CD4-positive, alpha-beta memory T cell (primary cell): ENCODE results near the gene SP9. TPM values are rescaled to one million over a fixed set of nuclear protein-coding genes. Genes with fewer than 3 reads are reported as not detected.

ENCODE experiments used
- CTCF ChIA-PET: fragments of 350-600 bp; sonication (Branson Sonifier 250); formaldehyde crosslinking; loops from one replicate; lab custom pipeline; 2021; ENCODE audit warnings: inconsistent platforms; ENCODE audit not compliant: partially characterized antibody; lab: Charles Lee
- POLR2A ChIA-PET: fragments of 350-600 bp; sonication (Branson Sonifier 250); formaldehyde crosslinking; loops from one replicate; lab custom pipeline; 2021; ENCODE audit not compliant: partially characterized antibody; lab: Charles Lee
- DNase-seq, 5 donors: peaks; one replicate each; pipeline versions ENCODE4 v3.0.0 to v3.0.0-alpha.2; 2020 to 2022; ENCODE audit warnings: mixed read lengths in 1 of 5
- H3K27ac ChIP-seq: one replicate; pipeline ENCODE4 v1.7.0; 2013; ENCODE audit warnings: low read depth, low read length
- H3K27me3 ChIP-seq: 2 replicates; pipeline ENCODE4 v1.7.0; 2013; ENCODE audit warnings: mild to moderate bottlenecking, low read length, moderate library complexity; ENCODE audit not compliant: insufficient read depth
- H3K36me3 ChIP-seq: 2 replicates; pipeline ENCODE4 v1.7.0; 2013; ENCODE audit warnings: mild to moderate bottlenecking, low read length, moderate library complexity; ENCODE audit not compliant: insufficient read depth
- H3K4me1 ChIP-seq: 2 replicates; pipeline ENCODE4 v1.7.0; 2013; ENCODE audit warnings: mild to moderate bottlenecking, low read length, moderate library complexity; ENCODE audit not compliant: insufficient read depth
- H3K4me3 ChIP-seq, 2 donors: one replicate each; pipeline ENCODE4 v1.7.0; 2013; ENCODE audit warnings: low read length in 2 of 2, mild to moderate bottlenecking in 1 of 2
- H3K9me3 ChIP-seq, 2 donors: one replicate each; pipeline ENCODE4 v1.7.0; 2013; ENCODE audit warnings: low read length in 2 of 2, control low read depth in 1 of 2; ENCODE audit not compliant: control insufficient read depth in 1 of 2
- H3K27ac Mint-ChIP-seq, 7 donors: one replicate each; pipeline ENCODE4 v1.8.0; 2020 to 2021; ENCODE audit warnings: mixed read lengths in 7 of 7, mild to moderate bottlenecking in 6 of 7, inconsistent platforms in 3 of 7, moderate library complexity in 3 of 7
- H3K27me3 Mint-ChIP-seq, 2 donors: one replicate each; pipeline ENCODE4 v1.8.0; 2020 to 2021; ENCODE audit warnings: mixed read lengths in 2 of 2
- H3K36me3 Mint-ChIP-seq, 2 donors: one replicate each; pipeline ENCODE4 v1.8.0; 2020 to 2021; ENCODE audit warnings: mixed read lengths in 2 of 2, inconsistent platforms in 1 of 2, mild to moderate bottlenecking in 1 of 2
- H3K4me1 Mint-ChIP-seq, 4 donors: one replicate each; pipeline ENCODE4 v1.8.0; 2020 to 2021; ENCODE audit warnings: mixed read lengths in 4 of 4, mild to moderate bottlenecking in 1 of 4
- H3K4me3 Mint-ChIP-seq, 8 donors: one replicate each; pipeline ENCODE4 v1.8.0; 2020 to 2021; ENCODE audit warnings: mixed read lengths in 8 of 8, mild to moderate bottlenecking in 7 of 8, moderate library complexity in 6 of 8, inconsistent platforms in 3 of 8
- H3K9me3 Mint-ChIP-seq, 8 donors: one replicate each; pipeline ENCODE4 v1.8.0; 2020 to 2021; ENCODE audit warnings: mixed read lengths in 8 of 8, mild to moderate bottlenecking in 5 of 8, inconsistent platforms in 3 of 8, moderate library complexity in 1 of 8
- intact Hi-C: fragments of 100-400 bp; cut with micrococcal nuclease; formaldehyde crosslinking; loops from one replicate; pipeline ENCODE4 v1.15.1; 2023
- polyA plus RNA-seq, 2 donors: library from polyadenylated mRNA; unstranded; fragments of 300-500 nt; fragmentation: Illumina TruSeq; gene quantifications; one replicate each; pipeline ENCODE4 v1.2.3, GENCODE V29; 2021
- total RNA-seq, 2 experiments: library from RNA; stranded (reverse); gene quantifications; one replicate each; pipeline ENCODE4 v1.2.3, GENCODE V29; 2021

Gene SP9
- total and polyA plus RNA-seq, 4 experiments from 2014 or later, result not detected

- Mint-ChIP-seq H3K27ac (no peak overlapping the region), H3K4me1 (peaks cover 16 to 40% (median 25%) of the 10 kb centered on the region in 4 donors), H3K27me3 (peaks cover 50 to 67% of the 10 kb centered on the region in 2 donors), H3K9me3 (peaks cover 0 to 13% (median 3%) of the 10 kb centered on the region in 8 donors), H3K36me3 (peaks cover 0 to 1% of the 10 kb centered on the region in 2 donors), H3K4me3 (no peak overlapping the region)
- Histone ChIP-seq H3K27ac (no peak overlapping the region), H3K4me1 (peaks cover 27% of the 10 kb centered on the region), H3K27me3 (peaks cover 39% of the 10 kb centered on the region), H3K36me3 (no peaks in the 10 kb centered on the region), H3K9me3 (no peaks in the 10 kb centered on the region), H3K4me3 (no peak overlapping the region)
- DNase-seq, result no peak
- ChIA-PET CTCF (interaction anchor here (0.9 to 4.0 kb wide), 4 partner anchors 17 to 922 kb away, joined by 3 to 24 read pairs (median 3); no protein-coding TSS in a partner anchor), POLR2A (interaction anchor here (3.0 kb wide), 1 partner anchor 11 kb away, joined by 22 read pairs; the partner anchor contains the start of gene SP9)
- intact Hi-C loops, result no loop called here
These were observed 10.2 kb upstream of the SP9 start for GRCh38 chr2:174324530-174324929.

DNA sequence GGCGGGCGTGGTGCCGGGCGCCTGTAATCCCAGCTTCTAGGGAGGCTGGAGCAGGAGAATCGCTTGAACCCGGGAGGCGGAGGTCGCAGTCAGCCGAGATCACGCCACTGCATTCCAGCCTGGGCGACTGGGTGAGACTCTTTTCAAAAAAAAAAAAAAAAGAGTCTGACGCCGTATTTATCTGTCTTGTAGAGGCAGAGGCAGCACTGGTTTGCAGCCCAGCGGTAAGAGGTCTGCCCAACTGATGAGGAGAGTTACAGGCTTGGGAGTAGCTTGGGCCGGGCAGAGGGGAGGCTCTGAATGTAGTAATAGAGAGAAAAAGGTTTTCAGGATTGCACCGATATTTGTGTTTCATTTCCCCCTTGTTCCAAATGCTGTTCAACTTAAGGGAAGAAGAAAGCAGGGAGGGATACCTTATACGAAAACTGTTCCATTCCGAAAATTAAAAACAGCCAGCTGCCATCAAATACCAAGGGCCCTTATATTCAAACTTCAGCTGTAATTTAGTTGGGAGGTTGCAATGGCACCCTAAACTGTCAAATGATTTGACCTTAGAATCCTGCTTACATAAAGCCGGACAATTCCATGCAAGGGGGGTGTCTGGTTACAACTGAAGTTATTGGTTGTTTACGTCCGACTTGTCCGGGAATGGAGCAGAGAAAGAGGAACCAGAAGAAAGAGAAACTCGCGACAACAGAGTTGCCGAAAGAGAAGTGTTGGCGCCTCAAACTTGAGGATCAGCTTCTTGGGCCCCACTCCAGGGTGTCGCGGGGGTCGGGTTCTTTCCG is 9.2 kb upstream of the SP9 start:
- ChIA-PET CTCF (interaction anchor here (0.9 to 4.0 kb wide), 6 partner anchors 13 to 923 kb away, joined by 3 to 24 read pairs (median 3); no protein-coding TSS in a partner anchor), POLR2A (interaction anchor here (3.0 kb wide), 1 partner anchor 10 kb away, joined by 22 read pairs; the partner anchor contains the start of gene SP9)
- Histone ChIP-seq H3K36me3 (no peaks in the 10 kb centered on the region), H3K4me3 (no peak overlapping the region), H3K4me1 (peaks cover 27% of the 10 kb centered on the region), H3K27me3 (peaks cover 49% of the 10 kb centered on the region), H3K27ac (no peak overlapping the region), H3K9me3 (no peaks in the 10 kb centered on the region)
- intact Hi-C loops, result no loop called here
- Mint-ChIP-seq H3K4me3 (peak overlapping the region; percentile 64 to 87 (median 70)), H3K27me3 (peaks cover 58 to 73% of the 10 kb centered on the region in 2 donors), H3K4me1 (peaks cover 16 to 40% (median 25%) of the 10 kb centered on the region in 4 donors), H3K9me3 (peaks cover 0 to 14% (median 4%) of the 10 kb centered on the region in 8 donors), H3K36me3 (peaks cover 0 to 1% of the 10 kb centered on the region in 2 donors), H3K27ac (peak overlapping the region in 2 of 7 donors; percentile 36 to 42)
- no peak for DNase-seq

GRCh38 chr2:174326161-174327020 is 8.4 kb upstream of the SP9 start:
- DNase-seq, result peak in 1 of 5 donors; percentile 24
- Mint-ChIP-seq H3K27me3 (peaks cover 61 to 75% of the 10 kb centered on the region in 2 donors), H3K4me1 (peaks cover 16 to 43% (median 25%) of the 10 kb centered on the region in 4 donors), H3K9me3 (peaks cover 0 to 14% (median 7%) of the 10 kb centered on the region in 8 donors), H3K27ac (peak overlapping the region in 2 of 7 donors; percentile 68 to 74), H3K4me3 (peak overlapping the region; percentile 70 to 87 (median 76)), H3K36me3 (peaks cover 0 to 1% of the 10 kb centered on the region in 2 donors)
- peaks cover 27% of the 10 kb centered on the region for H3K4me1 ChIP-seq
- CTCF ChIA-PET, result interaction anchor here (1.0 to 4.0 kb wide), 4 partner anchors 12 to 76 kb away, joined by 3 to 24 read pairs (median 3); no protein-coding TSS in a partner anchor
- H3K9me3 ChIP-seq, result no peaks in the 10 kb centered on the region
- H3K27ac ChIP-seq, result no peak overlapping the region
- POLR2A ChIA-PET, result interaction anchor here (0.6 to 3.0 kb wide), 2 partner anchors 9 to 15 kb away, joined by 3 to 22 read pairs; partner anchors contain the start of gene SP9
- H3K4me3 ChIP-seq, result peak overlapping the region; percentile 26 to 52
- H3K27me3 ChIP-seq, result peaks cover 57% of the 10 kb centered on the region
- no peaks in the 10 kb centered on the region for H3K36me3 ChIP-seq
- intact Hi-C loops, result no loop called here

GRCh38 chr2:174327021-174327840 is 7.5 kb upstream of the SP9 start:
- Histone ChIP-seq H3K4me1 (peaks cover 28% of the 10 kb centered on the region), H3K9me3 (no peaks in the 10 kb centered on the region), H3K4me3 (peak overlapping the region in 1 of 2 donors; percentile 52), H3K27me3 (peaks cover 66% of the 10 kb centered on the region), H3K36me3 (no peaks in the 10 kb centered on the region), H3K27ac (no peak overlapping the region)
- Mint-ChIP-seq H3K4me3 (peak overlapping the region; percentile 38 to 87 (median 76)), H3K4me1 (peaks cover 16 to 51% (median 26%) of the 10 kb centered on the region in 4 donors), H3K9me3 (peaks cover 0 to 18% (median 9%) of the 10 kb centered on the region in 8 donors), H3K36me3 (peaks cover 0 to 1% of the 10 kb centered on the region in 2 donors), H3K27me3 (peaks cover 66 to 77% of the 10 kb centered on the region in 2 donors), H3K27ac (peak overlapping the region in 2 of 7 donors; percentile 68 to 74)
- CTCF ChIA-PET, result interaction anchor here (4.0 kb wide), 1 partner anchor 14 kb away, joined by 24 read pairs; no protein-coding TSS in a partner anchor
- intact Hi-C loops, result no loop called here
- POLR2A ChIA-PET, result interaction anchor here (3.0 kb wide), 1 partner anchor 9 kb away, joined by 22 read pairs; the partner anchor contains the start of gene SP9
- DNase-seq, result peak in 1 of 5 donors; percentile 36

GRCh38 chr2:174327841-174328113 is 7.0 kb upstream of the SP9 start:
- Histone ChIP-seq H3K27me3 (peaks cover 71% of the 10 kb centered on the region), H3K9me3 (no peaks in the 10 kb centered on the region), H3K36me3 (no peaks in the 10 kb centered on the region), H3K4me3 (no peak overlapping the region), H3K27ac (no peak overlapping the region), H3K4me1 (peaks cover 33% of the 10 kb centered on the region)
- peak in 1 of 5 donors; percentile 14 for DNase-seq
- POLR2A ChIA-PET, result interaction anchor here (1.4 kb wide), 1 partner anchor 9 kb away, joined by 3 read pairs; no protein-coding TSS in a partner anchor
- Mint-ChIP-seq H3K4me1 (peaks cover 18 to 57% (median 31%) of the 10 kb centered on the region in 4 donors), H3K27ac (peak overlapping the region in 2 of 7 donors; percentile 10 to 74), H3K36me3 (peaks cover 0 to 1% of the 10 kb centered on the region in 2 donors), H3K27me3 (peaks cover 67 to 79% of the 10 kb centered on the region in 2 donors), H3K9me3 (peaks cover 0 to 23% (median 10%) of the 10 kb centered on the region in 8 donors), H3K4me3 (peak overlapping the region in 6 of 8 donors; percentile 33 to 87 (median 76))
- CTCF ChIA-PET, result interaction anchor here (5.1 kb wide), 1 partner anchor 13 kb away, joined by 35 read pairs; no protein-coding TSS in a partner anchor
- intact Hi-C loops, result no loop called here
